HG03280 (cell line): ENCODE results near the gene KLHDC2.
"Not testable (repeated sequence)": the region's sequence is repeated elsewhere in the genome, so short reads cannot be mapped to it uniquely, and the experiment has no call there.

ENCODE experiments used
- ATAC-seq: cut with Tn5 transposase; IDR thresholded peaks from one replicate; pipeline ENCODE4 v1.9.1; 2021; ENCODE audit warnings: mild to moderate bottlenecking, moderate library complexity; ENCODE audit not compliant: unreplicated experiment

Gene KLHDC2

DNA sequence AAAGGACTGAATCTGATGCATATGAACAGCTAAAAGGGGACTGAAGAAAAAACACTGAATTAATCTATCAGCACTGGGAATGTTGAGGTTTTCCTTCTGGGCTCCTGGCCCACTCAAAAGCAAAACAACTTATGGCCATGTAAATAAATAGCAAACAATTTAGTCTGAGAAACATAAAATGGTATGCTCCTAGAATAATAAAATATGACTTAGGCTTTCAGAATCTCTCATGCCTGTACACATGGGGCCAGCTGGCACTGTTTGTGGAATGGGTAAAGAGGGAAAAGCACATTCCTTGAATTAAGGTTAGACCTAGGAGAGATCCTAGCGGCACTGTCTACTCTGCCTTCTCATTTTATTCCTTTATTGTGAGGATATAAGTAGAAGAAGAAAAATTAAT lies 6.2 kb downstream of the KLHDC2 start:
- no peak for ATAC-seq

DNA sequence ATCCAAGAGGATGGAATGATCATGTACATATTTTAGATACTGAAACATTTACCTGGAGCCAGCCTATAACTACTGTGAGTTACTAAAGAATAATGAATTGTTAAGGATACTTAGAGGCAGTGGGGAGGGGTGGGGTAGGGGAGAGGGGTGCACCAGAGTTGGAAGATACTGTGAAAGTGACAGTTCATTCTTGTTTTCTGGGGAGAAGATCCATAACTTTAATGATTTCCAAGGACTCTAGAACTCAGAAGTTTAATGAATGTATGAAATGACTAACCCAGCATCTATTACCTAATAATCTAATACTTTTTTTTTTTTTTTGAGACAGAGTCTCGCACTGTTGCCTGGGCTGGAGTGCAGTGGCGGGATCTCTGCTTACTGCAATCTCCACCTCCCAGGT lies 10.5 kb downstream of the KLHDC2 start:
- ATAC-seq = no peak

DNA sequence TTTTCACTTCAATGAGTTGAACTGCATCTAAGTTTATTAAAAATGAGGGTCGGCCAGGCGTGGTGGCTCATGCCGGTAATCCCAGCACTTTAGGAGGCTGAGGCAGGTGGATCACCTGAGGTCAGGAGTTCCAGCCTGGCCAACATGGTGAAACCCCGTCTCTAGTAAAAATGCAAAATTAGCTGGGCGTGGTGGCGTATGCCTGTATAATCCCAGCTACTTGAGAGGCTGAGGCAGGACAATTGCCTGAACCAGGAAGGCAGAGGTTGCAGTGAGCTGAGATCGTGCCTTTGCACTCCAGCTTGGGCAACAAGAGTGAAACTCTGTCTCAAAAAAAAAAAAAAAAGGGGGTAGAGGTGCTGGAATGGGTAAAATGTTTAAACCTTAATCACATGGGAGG lies 13.1 kb downstream of the KLHDC2 start:
- not testable (repeated sequence) for ATAC-seq

- no peak for ATAC-seq
Observed at GRCh38 chr14:49783394-49784014, 15.6 kb downstream of the KLHDC2 start.

DNA sequence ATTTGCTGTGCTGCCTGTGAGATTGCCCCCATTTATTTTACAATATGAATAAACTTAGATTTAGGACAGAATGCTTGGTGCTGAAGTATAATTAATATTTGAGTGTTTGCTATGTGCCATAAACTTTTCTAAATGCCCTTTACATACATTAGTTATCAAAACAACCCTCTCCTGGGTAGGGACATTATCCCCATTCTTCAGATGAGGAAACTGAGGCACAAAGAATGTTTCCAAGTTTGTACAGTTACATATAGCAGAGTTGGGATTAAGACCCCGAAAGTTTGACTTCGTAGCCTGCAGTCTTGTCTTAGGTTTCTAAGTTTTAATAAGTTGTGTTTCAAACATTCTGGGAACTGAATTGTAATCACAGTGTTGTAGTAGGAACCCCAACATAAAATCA lies 18.4 kb downstream of the KLHDC2 start:
- no peak for ATAC-seq

DNA sequence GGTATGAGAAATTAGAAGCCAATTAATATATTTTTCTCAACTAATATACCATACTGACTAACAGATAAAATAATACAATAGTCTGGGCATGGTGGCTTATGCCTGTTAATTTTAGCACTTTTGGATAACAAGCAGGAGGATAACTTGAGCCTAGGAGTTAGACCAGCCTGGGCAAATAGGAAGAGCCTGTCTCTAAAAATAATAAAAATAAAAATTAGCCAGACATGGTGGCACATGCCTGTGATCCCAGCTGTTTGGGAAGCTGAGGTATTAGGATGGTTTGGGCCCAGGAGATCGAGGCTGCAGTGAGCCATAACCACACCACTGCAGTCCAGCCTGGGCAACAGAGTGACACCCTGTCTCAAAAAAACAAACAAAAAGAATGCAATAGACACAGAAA lies 24.7 kb downstream of the KLHDC2 start:
- ATAC-seq = no peak

GRCh38 chr14:49796025-49796424 lies 28.1 kb downstream of the KLHDC2 start:
- no peak for ATAC-seq

- no peak for ATAC-seq
Observed at GRCh38 chr14:49808780-49809179, 40.8 kb downstream of the KLHDC2 start.

DNA sequence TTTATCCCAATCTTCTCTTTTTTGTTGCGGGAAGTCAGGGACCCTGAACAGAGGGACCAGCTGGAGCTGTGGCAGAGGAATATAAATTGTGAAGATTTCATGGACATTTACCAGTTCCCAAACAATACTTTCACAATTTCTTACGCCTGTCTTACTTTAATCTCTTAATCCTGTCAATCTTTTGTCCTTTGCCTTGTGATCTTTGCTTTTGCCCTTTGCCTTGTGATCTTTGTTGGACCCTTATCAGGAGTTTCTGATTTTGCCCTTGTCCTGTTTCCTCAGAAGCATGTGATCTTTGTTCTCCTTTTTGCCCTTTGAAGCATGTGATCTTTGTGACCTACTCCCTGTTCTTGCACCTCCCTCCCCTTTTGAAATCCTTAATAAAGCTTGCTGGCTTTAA lies 48.2 kb downstream of the KLHDC2 start:
- ATAC-seq = not testable (repeated sequence)

- no peak for ATAC-seq
Observed at GRCh38 chr14:49816844-49817243, 48.9 kb downstream of the KLHDC2 start.

DNA sequence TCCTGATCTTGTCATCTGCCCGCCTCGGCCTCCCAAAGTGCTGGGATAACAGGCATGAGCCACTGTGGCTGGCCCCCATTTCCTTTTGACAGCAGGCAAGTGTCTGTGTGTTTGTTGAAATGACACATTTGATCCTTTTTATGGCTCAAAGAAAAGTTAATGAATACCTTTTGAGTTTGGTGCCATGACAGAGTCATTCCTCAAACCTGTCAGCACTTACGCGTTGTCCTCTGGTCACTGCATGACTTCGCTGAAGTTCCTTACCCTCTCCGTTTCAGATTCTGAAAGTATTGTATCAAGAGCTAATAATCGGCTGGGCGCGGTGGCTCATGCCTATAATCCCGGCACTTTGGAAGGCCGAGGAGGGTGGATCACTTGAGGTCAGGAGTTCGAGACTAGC lies 52.2 kb downstream of the KLHDC2 start:
- ATAC-seq = no peak

DNA sequence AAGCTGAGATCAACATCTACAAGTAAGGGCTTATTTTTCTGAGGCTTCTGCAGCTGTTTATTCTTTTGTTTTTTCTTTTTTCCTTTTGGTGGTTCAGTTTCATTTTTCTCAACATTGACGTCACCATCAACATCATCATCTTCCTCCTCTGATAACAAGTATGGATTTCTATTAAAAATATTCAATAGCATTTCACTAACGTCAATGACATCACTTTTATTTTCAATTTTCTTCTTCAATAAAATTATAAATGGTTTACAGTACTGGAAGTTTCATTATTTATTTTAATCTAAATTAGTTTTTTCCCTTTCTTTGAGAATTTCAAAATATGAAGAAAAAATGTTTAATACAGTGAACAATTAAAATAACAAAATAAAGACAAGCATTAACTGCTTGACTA lies 60.7 kb downstream of the KLHDC2 start:
- no peak for ATAC-seq
